ENCODE measurements around the gene VCX2. TPM values are rescaled to one million over a fixed set of nuclear protein-coding genes. Genes with fewer than 3 reads are reported as not detected.
"Not testable (repeated sequence)": the region's sequence is repeated elsewhere in the genome, so short reads cannot be mapped to it uniquely, and the experiment has no call there.

VCX2 gene
- total and polyA plus RNA-seq, 2 experiments from 2014 or later: not detected

DNA sequence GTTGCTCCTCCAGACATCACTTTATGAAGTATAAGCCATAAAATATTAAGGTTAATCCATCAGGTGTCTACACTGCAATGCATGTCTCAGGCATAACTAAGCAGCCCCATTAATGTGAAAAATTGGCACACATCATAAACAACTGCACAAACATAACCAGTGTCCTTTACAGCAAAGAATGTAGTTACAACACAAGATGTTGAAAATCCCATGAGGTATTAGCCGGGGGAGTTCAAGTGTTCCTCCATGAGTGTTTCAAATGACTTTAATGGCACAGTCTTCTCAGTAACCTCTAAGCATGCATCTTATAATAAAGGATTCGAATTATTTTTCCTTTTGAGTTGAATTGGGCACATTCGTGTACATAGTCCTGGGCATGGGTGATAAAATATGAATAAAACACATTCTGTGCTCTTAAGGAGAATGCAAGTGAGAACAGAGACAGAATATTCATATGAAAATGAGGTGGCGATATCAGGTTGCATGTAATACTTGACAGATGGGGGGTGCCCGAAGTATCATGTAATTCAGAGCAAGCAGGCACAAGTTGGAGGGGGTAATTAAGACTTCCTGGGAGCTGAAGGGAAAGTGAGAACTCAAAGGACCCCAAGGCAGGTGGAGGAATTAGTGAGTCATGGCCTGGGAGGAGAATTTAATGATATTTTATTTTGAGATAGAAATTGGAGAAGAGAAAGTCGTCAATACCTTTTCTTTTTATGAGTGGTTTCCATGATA lies 18.2 kb upstream of the VCX2 start:
- Histone ChIP-seq H2AFZ (no peak overlapping the region), H3K9me3 (ENCODE audit: low read depth) (no peaks in the 10 kb centered on the region)
- 15 to 22% methylated on average over 5 to 6 of the region's 6 CpGs for WGBS, 2 experiments (ENCODE audit: low coverage in 1 of 2, low lambda C conversion rate in 2 of 2, missing lambda C conversion rate in 2 of 2)

DNA sequence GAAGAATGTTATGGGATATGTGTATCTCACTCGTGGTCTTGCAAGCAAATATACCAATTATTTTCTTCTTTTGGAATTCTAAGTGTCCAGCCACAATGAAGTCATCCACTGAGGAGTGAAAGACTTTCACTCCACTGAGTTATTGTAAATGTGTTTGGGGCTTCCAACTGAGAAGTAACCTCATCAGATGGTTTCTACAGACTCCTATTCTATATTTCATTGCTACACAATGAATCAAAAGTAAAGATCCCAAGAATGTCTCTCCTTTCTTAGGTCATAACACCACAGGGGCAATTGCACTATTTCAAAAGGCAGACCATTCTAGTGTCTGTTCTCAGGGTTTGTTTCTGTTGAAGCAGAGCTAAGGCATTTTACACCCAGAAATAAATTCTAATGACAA lies 12.3 kb upstream of the VCX2 start:
- H3K9me2 ChIP-seq (ENCODE audit: insufficient read depth): no peaks in the 10 kb centered on the region
- no peak overlapping the region for H3K9ac ChIP-seq
- in situ Hi-C loops (cut with MboI): no loop called here
- H2AFZ ChIP-seq: no peak overlapping the region
- H4K20me1 ChIP-seq (ENCODE audit: insufficient read depth): no peaks in the 10 kb centered on the region
- H3K27me3 ChIP-seq (replicated peaks; ENCODE audit: insufficient read depth): no peaks in the 10 kb centered on the region
- H3K4me1 ChIP-seq (ENCODE audit: insufficient read depth): no peaks in the 10 kb centered on the region
- H3K79me2 ChIP-seq (ENCODE audit: insufficient read depth): no peaks in the 10 kb centered on the region
- no peak overlapping the region for H3K4me2 ChIP-seq (ENCODE audit: unreplicated experiment)
- no peak overlapping the region for H3K27ac ChIP-seq
- H3F3A ChIP-seq (ENCODE audit: insufficient read depth): no peaks in the 10 kb centered on the region
- H3K36me3 ChIP-seq (ENCODE audit: low read depth): no peaks in the 10 kb centered on the region
- TF ChIP-seq EZH2 (IDR thresholded peaks at IDR 0.05; ENCODE audit: insufficient read depth, poor library complexity, severe bottlenecking): no peak
- TF ChIP-seq EZH2phosphoT487 (IDR thresholded peaks at IDR 0.05; ENCODE audit: insufficient read depth, low read depth): no peak
- WGBS, 2 experiments (ENCODE audit: low coverage in 1 of 2, low lambda C conversion rate in 2 of 2, missing lambda C conversion rate in 2 of 2): 4 to 17% methylated on average over 1 of the region's 1 CpG
- no peak overlapping the region for H3K4me3 ChIP-seq
- DNase-seq: no peak
- no peaks in the 10 kb centered on the region for H3K9me3 ChIP-seq (ENCODE audit: low read depth)

More for the DNA sequence above, 18.2 kb upstream of the VCX2 start:
- H3K79me2 ChIP-seq (ENCODE audit: insufficient read depth): no peaks in the 10 kb centered on the region
- H3K4me1 ChIP-seq (ENCODE audit: insufficient read depth): no peaks in the 10 kb centered on the region
- in situ Hi-C loops (cut with MboI): no loop called here
- H3K27me3 ChIP-seq (replicated peaks; ENCODE audit: insufficient read depth): no peaks in the 10 kb centered on the region
- H3K4me2 ChIP-seq (ENCODE audit: unreplicated experiment): no peak overlapping the region
- H3K9me2 ChIP-seq (ENCODE audit: insufficient read depth): no peaks in the 10 kb centered on the region
- no peaks in the 10 kb centered on the region for H3F3A ChIP-seq (ENCODE audit: insufficient read depth)
- no peak for TF ChIP-seq EZH2 (IDR thresholded peaks at IDR 0.05; ENCODE audit: insufficient read depth, poor library complexity, severe bottlenecking)
- TF ChIP-seq EZH2phosphoT487 (IDR thresholded peaks at IDR 0.05; ENCODE audit: insufficient read depth, low read depth): no peak
- H3K27ac ChIP-seq: no peak overlapping the region
- no peak for DNase-seq
- no peaks in the 10 kb centered on the region for H3K36me3 ChIP-seq (ENCODE audit: low read depth)
- H4K20me1 ChIP-seq (ENCODE audit: insufficient read depth): no peaks in the 10 kb centered on the region
- H3K9ac ChIP-seq: no peak overlapping the region
- H3K4me3 ChIP-seq: no peak overlapping the region

DNA sequence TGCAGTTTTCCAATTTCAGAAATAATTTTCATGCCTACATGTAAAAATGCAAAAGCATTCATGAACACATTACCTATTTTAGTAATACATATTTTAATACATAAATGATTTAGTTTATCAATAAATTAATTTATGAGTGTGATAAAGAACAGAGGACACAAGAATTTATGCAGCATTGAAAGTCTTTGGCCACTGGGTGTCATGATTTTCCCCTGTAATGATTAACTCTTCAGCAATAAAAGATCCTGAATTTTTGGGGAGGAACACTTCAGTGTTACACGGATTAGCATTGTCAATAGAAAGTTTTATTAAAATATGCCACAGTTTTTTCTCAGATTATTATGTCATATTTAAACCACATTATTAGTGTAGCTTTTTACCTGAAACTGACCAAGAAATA lies 8.6 kb upstream of the VCX2 start:
- no peaks in the 10 kb centered on the region for H3K9me3 ChIP-seq (ENCODE audit: low read depth)
- no peaks in the 10 kb centered on the region for H4K20me1 ChIP-seq (ENCODE audit: insufficient read depth)
- DNase-seq: no peak
- no peak overlapping the region for H2AFZ ChIP-seq
- no peak overlapping the region for H3K4me2 ChIP-seq (ENCODE audit: unreplicated experiment)
- H3F3A ChIP-seq (ENCODE audit: insufficient read depth): no peaks in the 10 kb centered on the region
- no peaks in the 10 kb centered on the region for H3K9me2 ChIP-seq (ENCODE audit: insufficient read depth)
- H3K4me1 ChIP-seq (ENCODE audit: insufficient read depth): no peaks in the 10 kb centered on the region
- no peak overlapping the region for H3K27ac ChIP-seq
- H3K27me3 ChIP-seq (replicated peaks; ENCODE audit: insufficient read depth): no peaks in the 10 kb centered on the region
- no peak overlapping the region for H3K4me3 ChIP-seq
- H3K79me2 ChIP-seq (ENCODE audit: insufficient read depth): no peaks in the 10 kb centered on the region
- in situ Hi-C loops (cut with MboI): no loop called here
- H3K36me3 ChIP-seq (ENCODE audit: low read depth): no peaks in the 10 kb centered on the region
- no peak overlapping the region for H3K9ac ChIP-seq
- TF ChIP-seq EZH2phosphoT487 (IDR thresholded peaks at IDR 0.05; ENCODE audit: insufficient read depth, low read depth) (no peak), EZH2 (IDR thresholded peaks at IDR 0.05; ENCODE audit: insufficient read depth, poor library complexity, severe bottlenecking) (no peak)
- WGBS, 2 experiments (ENCODE audit: low coverage in 1 of 2, low lambda C conversion rate in 2 of 2, missing lambda C conversion rate in 2 of 2): 0% methylated on average over 1 of the region's 1 CpG

DNA sequence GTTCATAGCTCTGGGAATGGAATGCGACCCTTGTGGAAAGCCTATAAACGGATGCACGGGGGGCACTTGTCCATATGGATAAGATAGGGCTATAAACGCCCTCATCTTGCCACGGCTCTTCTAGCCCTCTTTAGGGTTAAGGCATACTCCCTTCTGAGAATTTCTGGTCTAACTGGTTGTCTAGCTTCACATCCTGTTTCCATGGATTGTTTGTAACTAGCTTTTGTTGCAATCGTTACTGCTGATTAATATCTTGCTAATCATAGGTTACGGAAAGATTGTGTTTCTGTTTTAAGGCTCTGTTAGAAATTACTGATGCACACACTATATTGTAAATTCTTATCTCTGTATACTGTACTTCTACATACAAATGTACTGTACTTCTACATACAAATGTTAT lies 17.1 kb downstream of the VCX2 start:
- WGBS, 2 experiments (ENCODE audit: low coverage in 1 of 2, low lambda C conversion rate in 2 of 2, missing lambda C conversion rate in 2 of 2): 4 to 6% methylated on average over 5 to 6 of the region's 7 CpGs
- H3K27me3 ChIP-seq (replicated peaks; ENCODE audit: insufficient read depth): not testable (repeated sequence)

DNA sequence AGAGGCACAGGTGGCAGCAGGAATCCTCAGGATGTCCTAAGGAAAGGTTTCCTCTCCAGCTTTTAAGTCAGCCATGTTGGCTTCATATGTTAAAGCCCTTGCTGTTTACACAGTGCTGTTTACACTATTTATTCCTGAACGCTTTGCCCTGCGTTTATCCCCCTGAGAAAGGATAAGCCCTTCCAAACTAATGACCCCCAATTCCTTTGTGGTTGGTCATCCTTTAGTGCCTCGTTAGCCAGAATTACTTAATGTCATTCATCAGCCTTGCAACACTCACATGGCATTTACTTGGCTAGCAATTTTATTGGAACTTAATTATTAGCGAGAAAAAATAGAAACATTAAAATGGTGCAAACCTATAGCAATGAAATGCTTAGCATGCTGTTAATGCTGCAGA lies 23.8 kb downstream of the VCX2 start:
- no peaks in the 10 kb centered on the region for H3K27me3 ChIP-seq (replicated peaks; ENCODE audit: insufficient read depth)
- no peaks in the 10 kb centered on the region for H4K20me1 ChIP-seq (ENCODE audit: insufficient read depth)
- H3K9me2 ChIP-seq (ENCODE audit: insufficient read depth): no peaks in the 10 kb centered on the region
- TF ChIP-seq EZH2phosphoT487 (IDR thresholded peaks at IDR 0.05; ENCODE audit: insufficient read depth, low read depth): no peak
- TF ChIP-seq EZH2 (IDR thresholded peaks at IDR 0.05; ENCODE audit: insufficient read depth, poor library complexity, severe bottlenecking): no peak
- H3K4me3 ChIP-seq: no peak overlapping the region
- WGBS, 2 experiments (ENCODE audit: low coverage in 1 of 2, low lambda C conversion rate in 2 of 2, missing lambda C conversion rate in 2 of 2): 0 to 1% methylated on average over 4 of the region's 4 CpGs
- H3K27ac ChIP-seq: no peak overlapping the region
- no peaks in the 10 kb centered on the region for H3K4me1 ChIP-seq (ENCODE audit: insufficient read depth)
- no peak overlapping the region for H2AFZ ChIP-seq
- DNase-seq: no peak
- H3K9ac ChIP-seq: no peak overlapping the region
- no peaks in the 10 kb centered on the region for H3K9me3 ChIP-seq (ENCODE audit: low read depth)
- no peaks in the 10 kb centered on the region for H3K36me3 ChIP-seq (ENCODE audit: low read depth)
- no peaks in the 10 kb centered on the region for H3K79me2 ChIP-seq (ENCODE audit: insufficient read depth)
- in situ Hi-C loops (cut with MboI): no loop called here
- H3F3A ChIP-seq (ENCODE audit: insufficient read depth): no peaks in the 10 kb centered on the region
- H3K4me2 ChIP-seq (ENCODE audit: unreplicated experiment): no peak overlapping the region

More for the DNA sequence above, 17.1 kb downstream of the VCX2 start:
- H3K4me1 ChIP-seq (ENCODE audit: insufficient read depth); H3K9me2 ChIP-seq (ENCODE audit: insufficient read depth); H4K20me1 ChIP-seq (ENCODE audit: insufficient read depth); H3F3A ChIP-seq (ENCODE audit: insufficient read depth); H3K9me3 ChIP-seq (ENCODE audit: low read depth); H3K4me3 ChIP-seq; in situ Hi-C loops (cut with MboI); H3K36me3 ChIP-seq (ENCODE audit: low read depth); H3K79me2 ChIP-seq (ENCODE audit: insufficient read depth); H3K4me2 ChIP-seq (ENCODE audit: unreplicated experiment); DNase-seq; H2AFZ ChIP-seq; H3K9ac ChIP-seq; H3K27ac ChIP-seq: not testable (repeated sequence)

All from GM23248 (cell line).